IMR-90 (cell line): ENCODE results near the gene DUS3L.

ENCODE experiments used
- CEBPB ChIP-seq: IDR thresholded peaks from 2 replicates; pipeline ENCODE4 v1.6.1; 2012; ENCODE audit warnings: low read depth, low read length, improper control_type of control experiment
- CTCF ChIP-seq: conservative IDR thresholded peaks from 2 replicates; pipeline ENCODE4 v1.5.1; 2012; ENCODE audit warnings: mild to moderate bottlenecking, low read depth, low read length, improper control_type of control experiment
- ELK1 ChIP-seq: fragments of 150-350 bp; IDR thresholded peaks from 2 replicates; pipeline ENCODE4 v1.6.1; 2016; ENCODE audit warnings: low read depth, mild to moderate bottlenecking, low read length, moderate library complexity, borderline replicate concordance
- FOS ChIP-seq: fragments of 150-350 bp; IDR thresholded peaks from 2 replicates; pipeline ENCODE4 v1.6.1; 2016; ENCODE audit warnings: low read depth, low read length
- MAZ ChIP-seq: IDR thresholded peaks from 2 replicates; pipeline ENCODE4 v1.6.1; 2012; ENCODE audit warnings: low read depth, mild to moderate bottlenecking, low read length, improper control_type of control experiment, moderate library complexity, borderline replicate concordance
- MXI1 ChIP-seq: IDR thresholded peaks from 2 replicates; pipeline ENCODE4 v1.6.1; 2012; ENCODE audit warnings: low read depth, mild to moderate bottlenecking, low read length, moderate library complexity, borderline replicate concordance
- POLR2A ChIP-seq: IDR thresholded peaks from 2 replicates; pipeline ENCODE4 v1.6.1; 2012; ENCODE audit warnings: mild to moderate bottlenecking, low read depth, low read length
- RAD21 ChIP-seq: IDR thresholded peaks from 2 replicates; pipeline ENCODE4 v1.6.1; 2012; ENCODE audit warnings: low read length, improper control_type of control experiment
- RCOR1 ChIP-seq: IDR thresholded peaks from 2 replicates; pipeline ENCODE4 v1.6.1; 2012; ENCODE audit warnings: mild to moderate bottlenecking, low read length, improper control_type of control experiment; ENCODE audit not compliant: insufficient replicate concordance
- RFX5 ChIP-seq: IDR thresholded peaks from 2 replicates; pipeline ENCODE4 v1.8.0; 2012; ENCODE audit warnings: low read depth, mild to moderate bottlenecking, low read length, moderate library complexity

GRCh38 chr19:5751709-5752108 lies 39.3 kb downstream of the DUS3L start:
- TF ChIP-seq CTCF (no peak), POLR2A (no peak), FOS (no peak), RAD21 (no peak), ELK1 (no peak), CEBPB (no peak), RCOR1 (no peak), MXI1 (no peak), RFX5 (no peak), MAZ (no peak)
